B cell (primary cell): Measurements from ENCODE around the gene PFDN2. TPM values are rescaled to one million over a fixed set of nuclear protein-coding genes. Genes with fewer than 3 reads are reported as not detected.

Source experiments
- ATAC-seq: fragments of 200-7000 bp; cut with Tn5 transposase; one replicate; pipeline ENCODE4 v1.10.0; 2021; ENCODE audit warnings: low read depth, mild to moderate bottlenecking, moderate number of reproducible peaks, moderate library complexity
- CTCF ChIA-PET: fragments of 350-600 bp; sonication (Branson Sonifier 250); formaldehyde crosslinking; loops from one replicate; lab custom pipeline; 2021; ENCODE audit warnings: antibody characterized with exemption, inconsistent platforms; lab: Charles Lee
- POLR2A ChIA-PET: fragments of 350-600 bp; sonication (Branson Sonifier 250); formaldehyde crosslinking; loops from one replicate; lab custom pipeline; 2021; ENCODE audit warnings: antibody characterized with exemption; lab: Charles Lee
- DNase-seq: peaks from one replicate; pipeline ENCODE4 v3.0.0; 2013
- H2AFZ ChIP-seq: 2 replicates; pipeline ENCODE4 v1.6.1; 2012; ENCODE audit warnings: mild to moderate bottlenecking, low read depth, low read length; ENCODE audit not compliant: insufficient read depth, poor library complexity, severe bottlenecking
- H3K27ac ChIP-seq, 2 donors: 1 replicate in 1 of 2; 2 replicates in 1 of 2; pipeline ENCODE4 v1.5.1; 2012 to 2013; ENCODE audit warnings: low read length in 2 of 2, mild to moderate bottlenecking in 2 of 2, moderate library complexity in 1 of 2
- H3K27me3 ChIP-seq, 4 experiments: fragments of 200-600 bp in 1 of 4; sonication (generic) in 1 of 4; replicated peaks in 1 of 4; 1 replicate in 2 of 4; 2 replicates in 2 of 4; pipeline versions ENCODE4 v1.6.1 to v1.7.0; 2013 to 2016; ENCODE audit warnings: low read length in 3 of 4, mild to moderate bottlenecking in 2 of 4, mixed read lengths in 1 of 4, moderate library complexity in 1 of 4; ENCODE audit not compliant: insufficient read depth in 4 of 4, control insufficient read depth in 3 of 4; ENCODE audit errors: control extremely low read depth in 1 of 4
- H3K36me3 ChIP-seq, 2 experiments: replicated peaks in 1 of 2; 1 replicate in 1 of 2; 2 replicates in 1 of 2; pipeline versions ENCODE4 v1.6.1 to v1.7.1; 2013; ENCODE audit warnings: low read length in 1 of 2; ENCODE audit not compliant: insufficient read depth in 2 of 2, control insufficient read depth in 1 of 2; ENCODE audit errors: control extremely low read depth in 1 of 2, extremely low read depth in 1 of 2
- H3K4me1 ChIP-seq, 2 donors: fragments of 200-600 bp in 1 of 2; sonication (generic) in 1 of 2; 1 replicate in 1 of 2; 2 replicates in 1 of 2; pipeline versions ENCODE4 v1.5.1 to v1.6.1; 2013 to 2017; ENCODE audit warnings: low read length in 2 of 2; ENCODE audit not compliant: control insufficient read depth in 2 of 2, insufficient read depth in 2 of 2
- H3K4me2 ChIP-seq: replicated peaks from 2 replicates; pipeline ENCODE3; 2012; ENCODE audit warnings: mild to moderate bottlenecking, low read depth, low read length; ENCODE audit not compliant: poor library complexity, severe bottlenecking
- H3K4me3 ChIP-seq, 5 experiments: fragments of 200-600 bp in 1 of 5; sonication (generic) in 1 of 5; 1 replicate in 3 of 5; 2 replicates in 2 of 5; pipeline versions ENCODE4 v1.5.1 to v1.7.0; 2011 to 2016; ENCODE audit warnings: low read length in 4 of 5, mild to moderate bottlenecking in 4 of 5, low read depth in 2 of 5, control low read depth in 1 of 5, moderate library complexity in 1 of 5; ENCODE audit not compliant: insufficient read depth in 1 of 5; ENCODE audit errors: control extremely low read depth in 1 of 5, extremely low read depth in 1 of 5
- H3K79me2 ChIP-seq: fragments of 200-600 bp; sonication (generic); one replicate; pipeline ENCODE4 v1.6.0; 2016; ENCODE audit warnings: low read length; ENCODE audit not compliant: control insufficient read depth, insufficient read depth
- H3K9ac ChIP-seq: fragments of 200-600 bp; sonication (generic); 2 replicates; pipeline ENCODE4 v1.6.1; 2017; ENCODE audit warnings: mild to moderate bottlenecking, low read length, moderate library complexity
- H3K9me3 ChIP-seq, 3 donors: one replicate each; pipeline versions ENCODE4 v1.6.1 to v1.7.1; 2013; ENCODE audit warnings: low read length in 2 of 3; ENCODE audit not compliant: control insufficient read depth in 2 of 3, insufficient read depth in 1 of 3; ENCODE audit errors: control extremely low read depth in 1 of 3
- H4K20me1 ChIP-seq: 2 replicates; pipeline ENCODE4 v1.6.0; 2012; ENCODE audit warnings: mild to moderate bottlenecking, low read length; ENCODE audit not compliant: insufficient read depth, control insufficient read depth, poor library complexity, severe bottlenecking
- H3K27ac Mint-ChIP-seq: one replicate; pipeline ENCODE4 v1.8.0; 2021; ENCODE audit warnings: mixed read lengths
- H3K27me3 Mint-ChIP-seq: one replicate; pipeline ENCODE4 v1.8.0; 2021; ENCODE audit warnings: mixed read lengths
- H3K4me1 Mint-ChIP-seq: one replicate; pipeline ENCODE4 v1.8.0; 2021; ENCODE audit warnings: mixed read lengths
- H3K4me3 Mint-ChIP-seq: one replicate; pipeline ENCODE4 v1.8.0; 2021; ENCODE audit warnings: mixed read lengths
- H3K9me3 Mint-ChIP-seq: one replicate; pipeline ENCODE4 v1.8.0; 2022; ENCODE audit warnings: mixed read lengths; ENCODE audit not compliant: insufficient read depth
- EZH2 ChIP-seq: IDR thresholded peaks from 2 replicates; pipeline ENCODE4 v1.6.1; 2012; ENCODE audit warnings: borderline replicate concordance, low read depth, mild to moderate bottlenecking, moderate library complexity, low read length; ENCODE audit not compliant: insufficient read depth, poor library complexity, severe bottlenecking
- WGBS: methylation state at CpG from one replicate; pipeline ENCODE4 v1.1.5; 2013; ENCODE audit warnings: missing lambda C conversion rate; ENCODE audit not compliant: insufficient coverage; 5-methylcytosine and 5-hydroxymethylcytosine counted together
- intact Hi-C: fragments of 100-400 bp; cut with micrococcal nuclease; formaldehyde crosslinking; loops from one replicate; pipeline ENCODE4 v1.10.0; 2022
- polyA plus RNA-seq: library from polyadenylated mRNA; depleted of rRNA; stranded (reverse); fragments of >200 nt; gene quantifications from 2 replicates; pipeline ENCODE4 v1.2.3, GENCODE V29; 2012
- total RNA-seq, 2 donors: library from RNA; stranded (reverse); fragments of 120-200 nt in 1 of 2; gene quantifications; 1 replicate in 1 of 2; 2 replicates in 1 of 2; pipeline versions ENCODE4 v1.2.3 to v1.2.4, GENCODE V29; 2013 to 2022
- TF ChIP-seq, protein P1 (sequence below): fragments of 200-600 bp; IDR thresholded peaks from one replicate; pipeline ENCODE4 v1.8.0; 2022; ENCODE audit warnings: antibody characterized with exemption, mild to moderate bottlenecking

PFDN2 gene
- total and polyA plus RNA-seq, 2 donors (not counting 1 experiment from before 2014, with no cell fraction given) = 29.9 to 43.2 TPM

DNA sequence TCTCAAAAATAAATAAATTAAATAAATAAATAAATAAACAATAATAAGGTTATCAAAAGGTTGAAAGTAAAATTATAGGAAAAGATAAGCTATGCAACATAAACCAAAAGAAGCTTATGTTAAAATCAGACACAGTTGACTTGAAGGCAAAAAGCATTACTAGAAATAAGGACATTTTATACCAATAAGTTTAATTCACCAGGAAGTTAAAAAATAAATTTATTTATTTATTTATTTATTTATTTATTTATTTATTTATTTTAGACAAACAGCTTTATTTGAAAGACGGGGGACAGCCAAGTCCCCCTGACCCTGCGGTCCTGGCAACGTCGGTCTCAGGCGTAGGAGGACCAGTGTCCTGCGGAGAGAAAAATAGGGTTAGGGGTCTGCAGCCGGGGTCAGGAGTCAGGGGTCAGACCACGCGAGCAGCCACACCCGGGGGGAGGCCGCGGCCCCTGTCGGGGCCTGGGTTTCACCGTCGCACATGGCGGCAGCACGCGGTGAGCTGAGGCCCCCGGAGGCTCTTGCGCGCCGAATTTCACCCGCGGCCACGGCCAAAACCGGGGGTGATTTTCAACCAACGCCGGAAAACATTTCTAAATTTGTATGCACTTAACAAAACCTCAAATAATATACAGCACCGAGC, 23.0 kb upstream of the PFDN2 start:
- Histone ChIP-seq H3K4me3 (no peak overlapping the region), H3K9ac (no peak overlapping the region), H2AFZ (no peak overlapping the region), H3K4me1 (no peaks in the 10 kb centered on the region), H3K79me2 (peaks cover 7% of the 10 kb centered on the region), H3K9me3 (no peaks in the 10 kb centered on the region), H3K27me3 (no peaks in the 10 kb centered on the region), H3K4me2 (no peak overlapping the region), H3K36me3 (no peaks in the 10 kb centered on the region), H3K27ac (no peak overlapping the region), H4K20me1 (no peaks in the 10 kb centered on the region)
- intact Hi-C loops = no loop called here
- ATAC-seq = no peak
- Mint-ChIP-seq H3K4me3 (no peak overlapping the region), H3K27me3 (no peaks in the 10 kb centered on the region), H3K4me1 (peaks cover 6% of the 10 kb centered on the region), H3K27ac (no peak overlapping the region), H3K9me3 (no peaks in the 10 kb centered on the region)
- no peak for DNase-seq
- TF ChIP-seq EZH2 = no peak
- TF ChIP-seq, protein P1, sequence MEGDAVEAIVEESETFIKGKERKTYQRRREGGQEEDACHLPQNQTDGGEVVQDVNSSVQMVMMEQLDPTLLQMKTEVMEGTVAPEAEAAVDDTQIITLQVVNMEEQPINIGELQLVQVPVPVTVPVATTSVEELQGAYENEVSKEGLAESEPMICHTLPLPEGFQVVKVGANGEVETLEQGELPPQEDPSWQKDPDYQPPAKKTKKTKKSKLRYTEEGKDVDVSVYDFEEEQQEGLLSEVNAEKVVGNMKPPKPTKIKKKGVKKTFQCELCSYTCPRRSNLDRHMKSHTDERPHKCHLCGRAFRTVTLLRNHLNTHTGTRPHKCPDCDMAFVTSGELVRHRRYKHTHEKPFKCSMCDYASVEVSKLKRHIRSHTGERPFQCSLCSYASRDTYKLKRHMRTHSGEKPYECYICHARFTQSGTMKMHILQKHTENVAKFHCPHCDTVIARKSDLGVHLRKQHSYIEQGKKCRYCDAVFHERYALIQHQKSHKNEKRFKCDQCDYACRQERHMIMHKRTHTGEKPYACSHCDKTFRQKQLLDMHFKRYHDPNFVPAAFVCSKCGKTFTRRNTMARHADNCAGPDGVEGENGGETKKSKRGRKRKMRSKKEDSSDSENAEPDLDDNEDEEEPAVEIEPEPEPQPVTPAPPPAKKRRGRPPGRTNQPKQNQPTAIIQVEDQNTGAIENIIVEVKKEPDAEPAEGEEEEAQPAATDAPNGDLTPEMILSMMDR = no peak
- CTCF ChIA-PET = interaction anchor here (0.6 to 10.0 kb wide), 15 partner anchors 8 to 458 kb away, joined by 3 to 82 read pairs (median 3); partner anchors contain the start of genes ARHGAP30, F11R and USF1
- POLR2A ChIA-PET = interaction anchor here (0.6 to 0.7 kb wide), 2 partner anchors 69 to 896 kb away, joined by 3 to 6 read pairs; no protein-coding TSS in a partner anchor
- 98% methylated on average over 26 of the region's 29 CpGs for WGBS

DNA sequence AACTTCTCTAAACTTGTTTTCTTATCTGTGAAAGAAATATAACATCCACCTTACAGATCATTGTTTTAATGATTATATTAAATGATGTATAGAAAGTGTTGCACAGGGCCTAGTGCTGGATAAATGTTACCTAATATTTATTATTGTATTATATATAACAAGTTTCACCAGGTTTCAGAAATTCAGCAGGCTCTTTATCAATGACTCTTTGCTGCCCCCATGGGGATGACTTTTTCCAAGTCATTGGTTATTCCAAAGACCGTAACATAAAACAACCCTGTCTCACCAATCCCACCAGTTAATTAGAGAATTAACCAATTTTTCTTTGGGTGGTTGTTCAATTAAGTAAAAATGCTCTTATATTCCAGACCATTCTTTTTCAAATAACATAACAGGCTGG, 21.9 kb upstream of the PFDN2 start:
- Histone ChIP-seq H3K27ac (no peak overlapping the region), H3K36me3 (no peaks in the 10 kb centered on the region), H3K4me2 (no peak overlapping the region), H3K9ac (no peak overlapping the region), H3K4me3 (no peak overlapping the region), H3K9me3 (no peaks in the 10 kb centered on the region), H3K4me1 (no peaks in the 10 kb centered on the region), H4K20me1 (no peaks in the 10 kb centered on the region), H2AFZ (no peak overlapping the region), H3K79me2 (peaks cover 16% of the 10 kb centered on the region), H3K27me3 (no peaks in the 10 kb centered on the region)
- Mint-ChIP-seq H3K9me3 (no peaks in the 10 kb centered on the region), H3K4me1 (peaks cover 11% of the 10 kb centered on the region), H3K4me3 (no peak overlapping the region), H3K27me3 (no peaks in the 10 kb centered on the region), H3K27ac (no peak overlapping the region)
- no peak for TF ChIP-seq EZH2
- TF ChIP-seq, protein P1 = peak; percentile 54
- peak; percentile 31 for ATAC-seq
- ChIA-PET POLR2A (no interaction called here), CTCF (interaction anchor here (0.7 to 10.0 kb wide), 16 partner anchors 15 to 425 kb away, joined by 3 to 82 read pairs (median 4); partner anchors contain the start of genes ARHGAP30, TSTD1 and USF1)
- peak; percentile 62 for DNase-seq
- intact Hi-C loops = loop anchor here (1.0 to 10.0 kb wide), 3 partner anchors 142 to 425 kb away; partner anchors contain the start of gene CD48
- no CpG with 5 or more reads among the region's 1 CpG for WGBS
